CD14-positive monocyte (primary cell): ENCODE results near the gene WEE2. TPM values are rescaled to one million over a fixed set of nuclear protein-coding genes. Genes with fewer than 3 reads are reported as not detected.

Experiments
- DNase-seq, 3 donors: peaks; one replicate each; pipeline ENCODE4 v3.0.0-alpha.2; 2011 to 2022
- H2AFZ ChIP-seq: 2 replicates; pipeline ENCODE4 v1.6.0; 2012; ENCODE audit warnings: mild to moderate bottlenecking, low read depth, low read length, inconsistent platforms; ENCODE audit not compliant: insufficient read depth, poor library complexity, severe bottlenecking
- H3K27ac ChIP-seq, 2 donors: 1 replicate in 1 of 2; 2 replicates in 1 of 2; pipeline ENCODE4 v1.5.1; 2012 to 2013; ENCODE audit warnings: low read length in 2 of 2, control low read depth in 1 of 2, inconsistent platforms in 1 of 2, low read depth in 1 of 2, mild to moderate bottlenecking in 1 of 2
- H3K27me3 ChIP-seq, 2 donors: one replicate each; pipeline versions ENCODE4 v1.6.0 to v1.6.1; 2011 to 2013; ENCODE audit warnings: low read length in 2 of 2; ENCODE audit not compliant: control insufficient read depth in 2 of 2, insufficient read depth in 2 of 2
- H3K36me3 ChIP-seq, 2 donors: replicated peaks in 1 of 2; 1 replicate in 1 of 2; 2 replicates in 1 of 2; pipeline versions ENCODE4 v1.5.1 to v1.6.1; 2012 to 2013; ENCODE audit warnings: low read length in 2 of 2, control low read depth in 1 of 2, inconsistent platforms in 1 of 2, mild to moderate bottlenecking in 1 of 2; ENCODE audit not compliant: insufficient read depth in 2 of 2, control insufficient read depth in 1 of 2
- H3K4me1 ChIP-seq, 2 donors: 1 replicate in 1 of 2; 2 replicates in 1 of 2; pipeline versions ENCODE4 v1.5.1 to v1.6.1; 2012 to 2013; ENCODE audit warnings: low read length in 2 of 2, control low read depth in 1 of 2, inconsistent platforms in 1 of 2, mild to moderate bottlenecking in 1 of 2, moderate library complexity in 1 of 2; ENCODE audit not compliant: insufficient read depth in 2 of 2, control insufficient read depth in 1 of 2
- H3K4me2 ChIP-seq: replicated peaks from 2 replicates; pipeline ENCODE3; 2012; ENCODE audit warnings: low read length, moderate library complexity, mild to moderate bottlenecking; ENCODE audit not compliant: poor library complexity, severe bottlenecking; ENCODE audit errors: extremely low read depth
- H3K4me3 ChIP-seq, 3 experiments: fragments of 200-600 bp in 1 of 3; sonication (generic) in 1 of 3; replicated peaks in 1 of 3; 1 replicate in 2 of 3; 2 replicates in 1 of 3; pipeline ENCODE4 v1.5.1; 2011 to 2013; ENCODE audit warnings: low read length in 3 of 3, mild to moderate bottlenecking in 3 of 3, control low read depth in 2 of 3, low read depth in 2 of 3, inconsistent platforms in 1 of 3, moderate library complexity in 1 of 3
- H3K79me2 ChIP-seq: 2 replicates; pipeline ENCODE4 v1.6.0; 2012; ENCODE audit warnings: mild to moderate bottlenecking, control low read depth, inconsistent platforms, low read length, moderate library complexity; ENCODE audit not compliant: insufficient read depth
- H3K9ac ChIP-seq: 2 replicates; pipeline ENCODE4 v1.6.0; 2017; ENCODE audit warnings: low read length, mild to moderate bottlenecking; ENCODE audit not compliant: insufficient read depth, poor library complexity, severe bottlenecking
- H3K9me3 ChIP-seq, 2 donors: replicated peaks in 1 of 2; 1 replicate in 1 of 2; 2 replicates in 1 of 2; pipeline versions ENCODE4 v1.5.1 to v1.6.1; 2012 to 2013; ENCODE audit warnings: low read length in 2 of 2, control low read depth in 1 of 2; ENCODE audit not compliant: control insufficient read depth in 1 of 2, insufficient read depth in 1 of 2
- H4K20me1 ChIP-seq: 2 replicates; pipeline ENCODE4 v1.6.0; 2012; ENCODE audit warnings: mild to moderate bottlenecking, low read length, control low read depth, moderate library complexity; ENCODE audit not compliant: insufficient read depth
- H3K27ac Mint-ChIP-seq, 7 donors: one replicate each; pipeline ENCODE4 v1.8.0; 2020; ENCODE audit warnings: mild to moderate bottlenecking in 7 of 7, mixed read lengths in 7 of 7, moderate library complexity in 6 of 7, inconsistent platforms in 2 of 7
- H3K27me3 Mint-ChIP-seq, 3 donors: one replicate each; pipeline ENCODE4 v1.8.0; 2021 to 2022; ENCODE audit warnings: low read depth in 3 of 3, mild to moderate bottlenecking in 3 of 3, mixed read lengths in 3 of 3, moderate library complexity in 3 of 3, inconsistent platforms in 1 of 3
- H3K36me3 Mint-ChIP-seq, 2 donors: one replicate each; pipeline ENCODE4 v1.8.0; 2020; ENCODE audit warnings: mixed read lengths in 2 of 2, inconsistent platforms in 1 of 2, mild to moderate bottlenecking in 1 of 2
- H3K4me1 Mint-ChIP-seq: one replicate; pipeline ENCODE4 v1.8.0; 2020; ENCODE audit warnings: mild to moderate bottlenecking, mixed read lengths
- H3K4me3 Mint-ChIP-seq, 2 donors: one replicate each; pipeline ENCODE4 v1.8.0; 2020; ENCODE audit warnings: mild to moderate bottlenecking in 2 of 2, mixed read lengths in 2 of 2, moderate library complexity in 1 of 2
- H3K9me3 Mint-ChIP-seq, 7 donors: one replicate each; pipeline ENCODE4 v1.8.0; 2020 to 2022; ENCODE audit warnings: mixed read lengths in 7 of 7, mild to moderate bottlenecking in 6 of 7, moderate library complexity in 6 of 7, inconsistent platforms in 2 of 7
- WGBS: methylation state at CpG from one replicate; pipeline ENCODE4 v1.1.5; 2013; ENCODE audit warnings: missing lambda C conversion rate; ENCODE audit not compliant: insufficient coverage; 5-methylcytosine and 5-hydroxymethylcytosine counted together
- intact Hi-C, 2 donors: fragments of 100-400 bp; cut with micrococcal nuclease; formaldehyde crosslinking; loops; one replicate each; pipeline versions ENCODE4 v1.15.0 to v1.15.1; 2023
- polyA plus RNA-seq, 3 donors: library from polyadenylated mRNA; depleted of rRNA in 1 of 3; unstranded in 2 of 3; stranded (reverse) in 1 of 3; fragments of 300-500 nt in 2 of 3; fragments of >200 nt in 1 of 3; fragmentation: Illumina TruSeq in 2 of 3; gene quantifications; 1 replicate in 2 of 3; 2 replicates in 1 of 3; pipeline ENCODE4 v1.2.3, GENCODE V29; 2012 to 2021
- TF ChIP-seq, protein P1 (sequence below): fragments of 200-600 bp; IDR thresholded peaks from one replicate; pipeline ENCODE4 v1.8.0; 2022; ENCODE audit warnings: antibody characterized with exemption, mild to moderate bottlenecking

The WEE2 gene
- polyA plus RNA-seq, 3 donors: not detected

DNA sequence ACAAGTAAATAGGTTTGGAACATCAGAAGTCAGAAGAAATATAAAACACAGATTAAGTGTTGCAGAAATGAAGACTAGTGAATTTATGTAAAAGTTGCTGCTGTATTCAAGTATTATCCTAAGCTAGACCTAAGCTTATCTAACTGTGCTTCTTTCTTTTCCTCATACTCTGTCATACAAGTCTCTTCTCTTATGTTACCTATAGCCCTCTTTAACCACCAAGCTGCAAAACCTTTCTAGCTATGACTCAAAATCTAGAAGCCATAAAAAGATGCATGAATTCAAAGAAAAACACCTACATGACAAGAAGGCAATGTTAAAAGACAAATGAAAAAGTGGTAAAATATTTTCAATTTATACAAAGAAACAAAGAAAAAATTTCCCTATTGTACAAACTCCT is 29.1 kb upstream of the WEE2 start:
- TF ChIP-seq, protein P1, sequence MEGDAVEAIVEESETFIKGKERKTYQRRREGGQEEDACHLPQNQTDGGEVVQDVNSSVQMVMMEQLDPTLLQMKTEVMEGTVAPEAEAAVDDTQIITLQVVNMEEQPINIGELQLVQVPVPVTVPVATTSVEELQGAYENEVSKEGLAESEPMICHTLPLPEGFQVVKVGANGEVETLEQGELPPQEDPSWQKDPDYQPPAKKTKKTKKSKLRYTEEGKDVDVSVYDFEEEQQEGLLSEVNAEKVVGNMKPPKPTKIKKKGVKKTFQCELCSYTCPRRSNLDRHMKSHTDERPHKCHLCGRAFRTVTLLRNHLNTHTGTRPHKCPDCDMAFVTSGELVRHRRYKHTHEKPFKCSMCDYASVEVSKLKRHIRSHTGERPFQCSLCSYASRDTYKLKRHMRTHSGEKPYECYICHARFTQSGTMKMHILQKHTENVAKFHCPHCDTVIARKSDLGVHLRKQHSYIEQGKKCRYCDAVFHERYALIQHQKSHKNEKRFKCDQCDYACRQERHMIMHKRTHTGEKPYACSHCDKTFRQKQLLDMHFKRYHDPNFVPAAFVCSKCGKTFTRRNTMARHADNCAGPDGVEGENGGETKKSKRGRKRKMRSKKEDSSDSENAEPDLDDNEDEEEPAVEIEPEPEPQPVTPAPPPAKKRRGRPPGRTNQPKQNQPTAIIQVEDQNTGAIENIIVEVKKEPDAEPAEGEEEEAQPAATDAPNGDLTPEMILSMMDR: no peak
- Mint-ChIP-seq H3K4me1 (peaks cover 25% of the 10 kb centered on the region), H3K27ac (no peak overlapping the region), H3K4me3 (no peak overlapping the region), H3K27me3 (no peaks in the 10 kb centered on the region), H3K9me3 (no peaks in the 10 kb centered on the region), H3K36me3 (peaks cover 9 to 13% of the 10 kb centered on the region in 2 donors)
- Histone ChIP-seq H3K9ac (no peak overlapping the region), H3K27me3 (no peaks in the 10 kb centered on the region), H3K9me3 (no peaks in the 10 kb centered on the region), H3K79me2 (no peaks in the 10 kb centered on the region), H3K4me1 (peaks cover 20 to 23% of the 10 kb centered on the region in 2 donors), H3K4me2 (no peak overlapping the region), H2AFZ (no peak overlapping the region), H3K36me3 (no peaks in the 10 kb centered on the region), H3K4me3 (no peak overlapping the region), H3K27ac (no peak overlapping the region), H4K20me1 (no peaks in the 10 kb centered on the region)
- DNase-seq: no peak
- intact Hi-C loops: no loop called here

DNA sequence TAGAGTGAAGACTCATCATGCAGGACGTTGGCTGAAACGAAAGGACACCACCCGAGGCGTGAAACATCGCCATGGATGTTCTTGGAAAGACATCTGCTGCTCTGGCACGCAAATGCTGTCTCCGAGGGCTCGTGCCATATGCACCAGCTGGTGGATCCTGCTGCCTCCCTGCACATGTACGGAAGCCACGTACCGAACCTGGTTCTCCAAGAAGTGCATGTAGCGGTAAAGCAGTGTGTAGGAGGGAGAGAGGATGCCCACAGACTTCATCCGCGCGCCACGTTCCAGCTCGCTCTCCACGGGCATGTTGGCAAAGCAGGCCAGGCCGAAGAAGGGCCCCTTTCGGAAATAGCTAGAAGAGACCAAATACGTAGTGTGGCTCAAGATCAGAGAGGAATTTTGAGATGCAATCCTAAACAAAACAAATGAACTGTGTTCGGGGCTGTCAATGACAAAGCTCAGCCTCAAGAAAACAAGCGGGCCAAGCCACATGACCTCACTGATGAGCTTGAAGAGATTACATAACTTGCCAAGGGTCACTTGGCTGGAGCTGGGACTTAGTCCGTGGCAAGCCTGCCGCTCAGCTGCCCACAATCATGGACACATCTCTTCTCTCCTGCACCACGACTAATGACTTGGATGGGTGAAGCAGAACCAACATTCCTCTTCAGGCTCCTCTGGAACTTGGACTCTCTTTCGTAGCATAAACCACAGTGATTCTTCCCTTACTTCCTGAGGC is 22.7 kb upstream of the WEE2 start:
- no peaks in the 10 kb centered on the region for H3K9me3 Mint-ChIP-seq
- peaks cover 17 to 18% of the 10 kb centered on the region in 2 donors for H3K36me3 Mint-ChIP-seq

More for the DNA sequence above, 22.7 kb upstream of the WEE2 start:
- Mint-ChIP-seq H3K27me3 (no peaks in the 10 kb centered on the region), H3K4me3 (no peak overlapping the region), H3K4me1 (no peaks in the 10 kb centered on the region), H3K27ac (no peak overlapping the region)
- Histone ChIP-seq H3K4me2 (no peak overlapping the region), H3K27ac (no peak overlapping the region), H3K4me3 (no peak overlapping the region), H3K27me3 (no peaks in the 10 kb centered on the region), H3K4me1 (no peaks in the 10 kb centered on the region), H4K20me1 (no peaks in the 10 kb centered on the region), H3K79me2 (no peaks in the 10 kb centered on the region), H2AFZ (no peak overlapping the region), H3K9me3 (no peaks in the 10 kb centered on the region), H3K9ac (no peak overlapping the region), H3K36me3 (peaks cover 5 to 16% of the 10 kb centered on the region in 2 donors)
- TF ChIP-seq, protein P1: no peak
- intact Hi-C loops: no loop called here
- WGBS: 94% methylated on average over 21 of the region's 27 CpGs
- no peak for DNase-seq
